Rectal smooth muscle tissue (tissue), 1 donor: ENCODE results near the gene KIAA1549.

ENCODE experiments used
- H3K27ac ChIP-seq: one replicate; pipeline ENCODE4 v1.7.0; 2013; ENCODE audit warnings: low read depth, low read length, inconsistent platforms
- H3K27me3 ChIP-seq: one replicate; pipeline ENCODE4 v1.7.0; 2013; ENCODE audit warnings: low read length; ENCODE audit not compliant: control insufficient read depth, insufficient read depth
- H3K36me3 ChIP-seq: one replicate; pipeline ENCODE4 v1.7.0; 2013; ENCODE audit warnings: low read length; ENCODE audit not compliant: control insufficient read depth, insufficient read depth
- H3K4me1 ChIP-seq: one replicate; pipeline ENCODE4 v1.7.0; 2013; ENCODE audit warnings: low read length; ENCODE audit not compliant: control insufficient read depth, insufficient read depth
- H3K4me3 ChIP-seq: one replicate; pipeline ENCODE4 v1.7.0; 2013; ENCODE audit warnings: low read length
- H3K9ac ChIP-seq: one replicate; pipeline ENCODE4 v1.7.0; 2013; ENCODE audit warnings: low read length

Gene KIAA1549

DNA sequence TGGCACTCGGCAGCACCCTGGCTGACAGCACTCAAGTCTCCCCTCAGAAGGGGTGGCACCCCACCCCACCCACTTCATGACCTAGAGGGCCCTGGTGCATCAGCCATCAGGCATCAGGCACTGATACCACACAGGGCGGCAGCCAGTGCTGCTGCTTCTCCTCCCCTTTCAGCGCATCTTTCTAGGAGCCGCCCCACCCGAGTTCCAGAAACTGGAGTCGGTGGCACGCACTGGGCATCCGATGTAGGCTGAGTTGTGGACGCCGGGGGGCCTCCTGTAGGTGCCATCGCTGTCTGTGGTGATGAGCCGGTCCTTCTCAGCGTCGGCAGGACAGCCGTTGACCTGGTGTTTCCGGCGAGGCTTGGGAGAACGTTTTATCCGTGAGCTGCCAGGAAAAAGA is 113.4 kb downstream of the KIAA1549 start:
- Histone ChIP-seq H3K4me1 (no peaks in the 10 kb centered on the region), H3K9ac (no peak overlapping the region), H3K27ac (no peak overlapping the region), H3K27me3 (no peaks in the 10 kb centered on the region), H3K4me3 (no peak overlapping the region), H3K36me3 (peaks cover 3% of the 10 kb centered on the region)

DNA sequence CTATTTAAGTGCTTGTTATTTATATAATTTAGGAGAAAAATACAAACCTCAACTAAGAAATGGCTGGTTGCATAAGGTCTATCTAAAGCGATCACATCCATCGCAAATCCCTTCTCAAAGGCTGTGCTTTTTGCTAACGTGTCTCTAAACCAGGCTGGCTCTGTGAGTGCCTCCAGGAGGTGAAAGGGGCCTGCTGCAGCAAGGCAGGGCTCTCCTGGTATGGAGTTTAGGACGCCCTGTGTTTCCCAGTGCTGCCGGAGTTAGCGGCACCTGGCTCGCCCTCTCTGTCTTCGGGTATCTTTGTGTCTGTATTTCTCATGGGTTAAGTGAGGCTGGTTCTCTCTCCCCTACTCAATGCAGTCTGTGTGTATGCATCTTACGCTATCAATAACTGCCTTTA is 114.8 kb downstream of the KIAA1549 start:
- Histone ChIP-seq H3K9ac (no peak overlapping the region), H3K27ac (no peak overlapping the region), H3K4me3 (no peak overlapping the region), H3K27me3 (no peaks in the 10 kb centered on the region), H3K36me3 (peaks cover 3% of the 10 kb centered on the region), H3K4me1 (no peaks in the 10 kb centered on the region)

DNA sequence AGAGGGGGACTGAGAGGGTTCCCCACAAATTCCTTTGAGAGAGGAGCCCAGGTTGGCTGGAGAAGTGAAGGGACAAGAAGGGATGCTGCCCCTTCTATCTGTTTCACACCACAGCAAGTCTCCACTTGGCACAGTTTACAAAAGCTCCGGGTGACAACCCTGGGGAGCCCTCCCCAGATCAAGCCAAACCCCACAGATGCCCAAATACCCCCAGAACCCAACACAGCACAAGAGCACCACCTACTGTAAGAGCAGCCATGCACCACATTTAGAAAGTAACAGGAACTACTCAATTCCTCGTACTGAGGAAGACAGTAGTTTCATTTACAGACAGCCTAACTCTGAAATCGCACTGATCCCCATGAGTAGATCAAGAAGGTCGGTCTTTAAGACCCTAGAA is 115.3 kb downstream of the KIAA1549 start:
- Histone ChIP-seq H3K4me3 (no peak overlapping the region), H3K36me3 (peaks cover 3% of the 10 kb centered on the region)

DNA sequence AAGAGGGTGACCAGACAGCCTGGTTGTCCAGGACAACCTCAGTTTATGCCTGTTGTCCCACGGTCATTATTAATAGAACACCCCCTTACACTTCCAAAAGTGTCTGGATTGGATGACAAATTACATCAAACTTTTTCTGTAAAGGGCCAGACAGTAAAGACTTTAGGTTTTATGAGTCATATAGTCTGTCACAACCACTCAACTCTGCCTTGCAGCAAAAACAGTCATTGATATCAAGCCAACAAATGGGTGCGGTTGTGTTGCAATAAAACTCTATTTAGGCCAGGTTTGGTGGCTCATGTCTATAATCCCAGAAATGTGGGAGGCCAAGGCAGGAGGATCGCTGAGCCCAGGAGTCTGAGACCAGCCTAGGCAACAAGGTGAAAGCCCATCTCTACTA is 116.5 kb downstream of the KIAA1549 start:
- H3K4me1 ChIP-seq: no peaks in the 10 kb centered on the region
- no peaks in the 10 kb centered on the region for H3K27me3 ChIP-seq
- H3K36me3 ChIP-seq: no peaks in the 10 kb centered on the region
- H3K4me3 ChIP-seq: no peak overlapping the region
- no peak overlapping the region for H3K27ac ChIP-seq
- no peak overlapping the region for H3K9ac ChIP-seq

More for the DNA sequence above, 115.3 kb downstream of the KIAA1549 start:
- Histone ChIP-seq H3K9ac (no peak overlapping the region), H3K27me3 (no peaks in the 10 kb centered on the region), H3K4me1 (no peaks in the 10 kb centered on the region), H3K27ac (no peak overlapping the region)

DNA sequence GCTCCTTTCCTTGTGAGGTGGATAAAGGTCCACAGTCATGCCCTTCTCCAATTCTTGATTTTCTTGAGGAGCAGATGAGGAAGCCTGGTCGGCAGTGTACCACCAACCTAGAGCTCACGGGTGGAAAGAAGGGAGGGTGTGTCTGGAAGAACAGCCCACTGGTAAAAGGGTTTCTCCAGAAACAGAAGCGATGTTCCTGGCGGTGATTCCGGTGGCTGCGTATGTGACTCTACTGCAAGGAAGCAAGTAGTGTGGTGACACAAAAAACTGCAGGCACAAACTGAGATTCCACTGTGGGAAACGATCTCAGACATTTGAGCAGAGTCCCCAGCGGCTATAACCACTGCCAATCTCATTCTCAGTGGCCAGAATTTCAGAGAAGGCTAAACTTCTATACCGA is 117.3 kb downstream of the KIAA1549 start:
- no peaks in the 10 kb centered on the region for H3K27me3 ChIP-seq
- no peak overlapping the region for H3K9ac ChIP-seq
- no peak overlapping the region for H3K4me3 ChIP-seq
- no peak overlapping the region for H3K27ac ChIP-seq
- no peaks in the 10 kb centered on the region for H3K4me1 ChIP-seq
- H3K36me3 ChIP-seq: no peaks in the 10 kb centered on the region

DNA sequence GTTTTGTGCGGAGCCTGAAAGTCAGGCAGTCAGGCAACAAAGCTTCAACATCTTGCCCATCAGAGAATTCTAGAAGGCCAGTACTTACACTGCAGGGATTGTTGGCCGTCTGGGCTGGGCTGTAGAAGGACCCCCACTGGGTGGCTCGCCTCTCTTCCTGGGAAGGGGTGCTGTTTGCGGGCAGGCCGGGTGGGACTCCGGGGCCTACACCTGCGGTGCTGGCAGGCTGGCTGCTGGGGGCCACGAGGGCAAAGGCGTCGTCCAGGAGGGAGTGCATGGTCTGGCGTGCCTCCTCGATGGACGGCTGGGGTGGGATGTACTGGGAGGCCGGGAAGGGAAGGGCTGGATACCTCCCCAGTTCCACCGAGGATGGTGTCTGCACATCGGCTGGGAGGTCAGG is 120.1 kb downstream of the KIAA1549 start:
- Histone ChIP-seq H3K4me3 (no peak overlapping the region), H3K27ac (no peak overlapping the region), H3K27me3 (no peaks in the 10 kb centered on the region), H3K9ac (no peak overlapping the region), H3K36me3 (no peaks in the 10 kb centered on the region), H3K4me1 (no peaks in the 10 kb centered on the region)

DNA sequence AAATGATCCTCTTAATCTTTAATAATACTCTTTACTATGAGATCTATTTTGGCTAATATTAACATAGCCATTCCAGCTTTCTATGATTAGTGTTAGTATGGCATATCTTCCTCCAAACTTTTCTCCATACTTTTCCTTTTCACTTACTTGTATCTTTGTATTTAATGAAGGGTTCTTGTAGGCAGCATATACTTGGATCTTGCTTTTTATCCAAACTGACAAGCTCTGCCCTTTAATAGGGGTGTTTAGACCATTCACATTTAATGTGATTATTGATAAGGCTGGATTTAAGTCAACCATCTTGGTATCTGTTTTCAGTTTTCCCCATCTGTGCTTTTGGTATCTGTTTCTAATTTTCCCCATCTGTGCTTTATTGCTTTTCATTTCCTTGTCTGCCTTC is 123.5 kb downstream of the KIAA1549 start:
- Histone ChIP-seq H3K27ac (no peak overlapping the region), H3K4me3 (no peak overlapping the region), H3K4me1 (no peaks in the 10 kb centered on the region), H3K27me3 (no peaks in the 10 kb centered on the region), H3K9ac (no peak overlapping the region), H3K36me3 (no peaks in the 10 kb centered on the region)

DNA sequence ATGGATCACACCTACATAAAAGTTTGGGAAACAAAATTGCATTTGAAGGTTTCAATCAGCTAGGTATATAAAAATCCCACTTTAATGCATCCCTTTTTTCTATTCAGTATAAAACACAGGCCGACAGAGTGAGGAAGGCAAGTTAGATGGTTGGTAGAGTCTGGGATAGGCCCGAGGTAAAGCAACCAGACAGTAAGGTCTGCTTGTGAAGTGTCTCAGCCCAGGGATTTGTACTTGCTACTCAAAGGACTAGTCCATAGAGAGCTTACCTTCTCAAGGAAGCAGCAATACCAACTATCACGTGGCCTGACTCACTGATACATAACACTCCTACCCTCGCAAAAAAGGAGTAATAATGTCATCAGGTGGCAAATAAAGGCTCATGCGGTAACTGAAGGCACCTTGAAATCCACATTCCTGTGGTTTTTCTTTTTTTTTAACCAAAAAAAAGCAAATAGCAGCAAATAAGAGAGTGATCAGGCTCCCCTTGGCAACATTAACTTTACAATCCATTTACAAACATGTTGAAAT is 127.0 kb downstream of the KIAA1549 start:
- no peaks in the 10 kb centered on the region for H3K4me1 ChIP-seq

DNA sequence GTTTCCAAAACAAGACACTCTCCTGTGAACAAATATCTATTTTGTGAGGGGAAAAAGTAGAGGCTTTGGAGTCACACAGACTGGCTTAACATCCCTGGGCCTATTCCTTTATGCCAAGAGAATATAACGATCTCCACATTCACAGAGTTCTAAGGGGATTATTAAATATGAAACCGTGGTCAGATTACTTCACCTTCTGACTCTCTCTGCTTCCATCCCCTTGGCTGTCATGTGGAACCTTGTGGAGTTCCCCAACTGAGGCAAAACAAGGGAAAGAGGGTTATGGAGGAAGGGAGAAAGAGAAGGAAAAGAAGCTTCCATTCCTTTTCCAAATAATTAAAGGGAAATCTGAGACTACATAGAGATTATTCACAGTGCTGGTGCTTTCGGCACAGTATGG is 127.7 kb downstream of the KIAA1549 start:
- Histone ChIP-seq H3K36me3 (no peaks in the 10 kb centered on the region), H3K4me3 (no peak overlapping the region)

More for the DNA sequence above, 127.0 kb downstream of the KIAA1549 start:
- Histone ChIP-seq H3K27ac (no peak overlapping the region), H3K36me3 (no peaks in the 10 kb centered on the region), H3K4me3 (no peak overlapping the region), H3K9ac (no peak overlapping the region), H3K27me3 (no peaks in the 10 kb centered on the region)

DNA sequence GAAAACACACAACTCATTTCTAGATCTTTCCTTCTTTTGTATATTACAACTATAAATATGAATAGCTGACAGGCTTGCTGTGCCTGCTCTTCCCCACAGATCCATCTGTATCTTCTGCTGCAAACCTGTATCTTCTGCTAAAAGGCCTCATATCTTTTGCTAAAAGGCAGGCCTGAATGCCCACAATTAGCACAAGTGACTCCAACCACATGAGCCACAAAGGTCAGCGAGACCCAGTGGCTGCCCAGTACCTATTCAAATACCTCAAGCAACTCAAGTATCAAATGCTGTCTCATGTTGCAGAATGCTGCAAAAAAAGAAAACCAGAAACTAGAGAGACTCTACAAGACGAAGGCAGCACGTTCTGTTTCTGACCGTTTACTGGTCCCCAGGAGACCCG is 128.7 kb downstream of the KIAA1549 start:
- Histone ChIP-seq H3K4me1 (no peaks in the 10 kb centered on the region), H3K9ac (no peak overlapping the region), H3K36me3 (no peaks in the 10 kb centered on the region), H3K27ac (no peak overlapping the region), H3K27me3 (no peaks in the 10 kb centered on the region), H3K4me3 (no peak overlapping the region)

More for the DNA sequence above, 127.7 kb downstream of the KIAA1549 start:
- Histone ChIP-seq H3K9ac (no peak overlapping the region), H3K4me1 (no peaks in the 10 kb centered on the region), H3K27ac (no peak overlapping the region), H3K27me3 (no peaks in the 10 kb centered on the region)

DNA sequence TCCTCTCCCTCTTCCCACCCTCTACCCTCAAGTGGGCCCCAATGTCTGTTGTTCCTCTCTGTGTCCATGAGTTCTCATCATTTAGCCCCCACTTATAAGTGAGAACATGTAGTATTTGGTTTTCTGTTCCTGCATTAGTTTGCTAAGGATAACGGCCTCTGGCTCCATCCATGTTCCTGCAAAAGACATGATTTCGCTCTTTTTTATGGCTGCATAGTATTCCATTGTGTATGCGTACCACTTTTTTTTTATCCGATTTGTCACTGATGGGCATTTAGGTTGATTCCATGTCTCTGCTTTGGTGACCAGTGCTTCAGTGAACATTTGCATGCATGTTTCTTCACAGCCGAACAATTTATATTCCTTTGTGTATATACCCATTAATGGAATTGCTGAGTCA is 131.5 kb downstream of the KIAA1549 start:
- Histone ChIP-seq H3K27me3 (no peaks in the 10 kb centered on the region), H3K9ac (no peak overlapping the region), H3K36me3 (no peaks in the 10 kb centered on the region), H3K27ac (no peak overlapping the region), H3K4me1 (no peaks in the 10 kb centered on the region), H3K4me3 (no peak overlapping the region)

DNA sequence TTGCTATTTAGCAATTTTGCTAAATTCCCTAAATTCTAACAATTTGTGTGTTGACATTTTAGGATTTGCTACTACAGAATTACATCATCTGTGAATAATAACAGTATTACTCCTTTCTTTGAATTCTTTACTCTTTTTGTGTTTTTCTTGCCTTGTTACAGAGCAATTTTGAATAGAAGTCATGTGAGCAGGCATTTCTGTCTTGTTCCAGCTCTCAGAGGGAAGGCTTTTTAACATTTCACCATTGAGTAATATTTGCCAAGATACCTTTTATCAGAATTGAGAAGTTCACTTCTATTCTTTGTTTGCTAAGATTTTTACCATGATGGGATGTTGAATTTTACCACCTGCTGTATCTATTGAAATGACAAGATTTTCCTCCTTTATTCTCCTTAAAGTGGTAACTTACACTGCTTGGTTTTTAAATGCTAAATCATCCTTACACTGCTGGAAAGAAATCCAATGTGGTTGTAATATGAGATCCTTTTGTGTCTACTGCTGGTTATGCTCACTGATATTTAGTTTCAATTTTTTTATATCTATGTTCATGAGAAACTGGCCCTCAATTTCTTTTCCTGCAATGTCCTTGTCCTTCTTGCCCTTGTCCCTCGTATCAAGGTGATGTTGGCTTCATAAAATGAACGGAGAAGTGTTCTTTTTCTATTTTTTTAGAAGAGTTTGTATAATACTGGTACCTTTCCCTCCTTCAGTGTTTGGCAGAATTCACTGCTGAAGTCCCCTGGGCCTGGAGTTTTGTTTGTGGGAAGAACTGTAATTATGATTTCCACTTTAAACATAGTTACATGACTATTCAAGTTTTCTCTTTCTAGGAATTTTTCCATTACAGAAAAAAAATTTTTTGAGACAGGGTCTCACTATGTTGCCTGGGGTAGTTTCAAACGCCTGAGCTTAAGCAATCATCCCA is 132.9 kb downstream of the KIAA1549 start:
- no peak overlapping the region for H3K9ac ChIP-seq
- H3K4me1 ChIP-seq: no peaks in the 10 kb centered on the region
- H3K36me3 ChIP-seq: no peaks in the 10 kb centered on the region
- no peak overlapping the region for H3K27ac ChIP-seq
- no peaks in the 10 kb centered on the region for H3K27me3 ChIP-seq
- H3K4me3 ChIP-seq: no peak overlapping the region

DNA sequence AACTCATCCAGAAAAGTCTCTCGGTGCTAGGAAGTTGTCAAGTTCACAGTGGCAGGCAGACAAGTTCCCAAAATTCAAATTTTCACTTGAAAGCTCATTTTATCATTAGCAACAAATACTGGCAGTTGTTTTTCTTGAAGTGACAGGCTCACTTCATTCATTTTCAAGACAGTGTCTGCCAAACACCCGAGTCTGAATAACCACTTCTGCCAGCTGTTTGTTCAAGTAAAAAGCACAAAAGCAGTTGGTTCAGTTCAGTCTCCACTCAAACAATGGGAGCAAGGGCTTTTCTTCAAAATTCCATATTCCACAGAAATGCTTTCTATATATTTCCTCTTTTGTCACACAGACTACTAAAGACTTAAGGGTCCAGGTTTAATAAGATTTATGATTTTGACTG is 135.5 kb downstream of the KIAA1549 start:
- H3K4me1 ChIP-seq: no peaks in the 10 kb centered on the region
- no peak overlapping the region for H3K4me3 ChIP-seq
- H3K27ac ChIP-seq: no peak overlapping the region
- H3K9ac ChIP-seq: no peak overlapping the region
- H3K36me3 ChIP-seq: no peaks in the 10 kb centered on the region
- H3K27me3 ChIP-seq: no peaks in the 10 kb centered on the region
